Vagina (tissue), 2 donors: ENCODE results near the gene RNF26. TPM values are rescaled to one million over a fixed set of nuclear protein-coding genes. Genes with fewer than 3 reads are reported as not detected.

Source experiments
- DNase-seq, 2 donors: peaks; one replicate each; pipeline ENCODE4 v3.0.0-alpha.2; 2017; ENCODE audit errors: extremely low spot score in 2 of 2
- H3K27ac ChIP-seq: fragments of 200-600 bp; sonication (generic); one replicate; pipeline ENCODE4 v1.5.1; 2019
- H3K27me3 ChIP-seq: fragments of 200-600 bp; sonication (generic); one replicate; pipeline ENCODE4 v1.5.1; 2019
- H3K36me3 ChIP-seq, 2 donors: fragments of 200-600 bp; sonication (generic); one replicate each; pipeline ENCODE4 v1.5.1; 2017 to 2019
- H3K4me1 ChIP-seq: fragments of 200-600 bp; sonication (generic); one replicate; pipeline ENCODE4 v1.5.1; 2019
- H3K4me3 ChIP-seq, 2 donors: fragments of 200-600 bp; sonication (generic); 1 replicate in 1 of 2; 2 replicates in 1 of 2; pipeline ENCODE4 v1.5.1; 2016 to 2019
- H3K9me3 ChIP-seq: fragments of 200-600 bp; sonication (generic); one replicate; pipeline ENCODE4 v1.5.1; 2019
- POLR2A ChIP-seq, 2 donors: fragments of 450-650 bp; IDR thresholded peaks; one replicate each; pipeline ENCODE4 v1.6.1; 2017; ENCODE audit warnings: antibody characterized with exemption in 2 of 2, mild to moderate bottlenecking in 2 of 2, moderate library complexity in 2 of 2
- POLR2AphosphoS5 ChIP-seq, 2 donors: sonication (generic); formaldehyde crosslinking; IDR thresholded peaks; one replicate each; pipeline ENCODE4 v1.9.0; 2017; ENCODE audit warnings: antibody characterized with exemption in 2 of 2, mild to moderate bottlenecking in 2 of 2, low read depth in 1 of 2; ENCODE audit not compliant: insufficient read depth in 1 of 2
- intact Hi-C: fragments of 100-400 bp; cut with DNase I; formaldehyde crosslinking; loops from one replicate; pipeline ENCODE4 v1.15.1; 2023
- total RNA-seq: library from RNA; depleted of rRNA; stranded (reverse); fragments of >200 nt; gene quantifications from one replicate; pipeline ENCODE4 v1.2.3, GENCODE V29; 2016
- TF ChIP-seq, protein P1 (sequence below), 3 experiments: fragments of 450-650 bp in 2 of 3; fragments of 200-600 bp in 1 of 3; sonication (generic) in 1 of 3; IDR thresholded peaks; one replicate each; pipeline ENCODE4 v1.5.1; 2017 to 2019; ENCODE audit warnings: antibody characterized with exemption in 3 of 3, mild to moderate bottlenecking in 2 of 3, moderate library complexity in 2 of 3

RNF26 gene
- total RNA-seq, 1 donor from 2014 or later = 19.6 TPM

DNA sequence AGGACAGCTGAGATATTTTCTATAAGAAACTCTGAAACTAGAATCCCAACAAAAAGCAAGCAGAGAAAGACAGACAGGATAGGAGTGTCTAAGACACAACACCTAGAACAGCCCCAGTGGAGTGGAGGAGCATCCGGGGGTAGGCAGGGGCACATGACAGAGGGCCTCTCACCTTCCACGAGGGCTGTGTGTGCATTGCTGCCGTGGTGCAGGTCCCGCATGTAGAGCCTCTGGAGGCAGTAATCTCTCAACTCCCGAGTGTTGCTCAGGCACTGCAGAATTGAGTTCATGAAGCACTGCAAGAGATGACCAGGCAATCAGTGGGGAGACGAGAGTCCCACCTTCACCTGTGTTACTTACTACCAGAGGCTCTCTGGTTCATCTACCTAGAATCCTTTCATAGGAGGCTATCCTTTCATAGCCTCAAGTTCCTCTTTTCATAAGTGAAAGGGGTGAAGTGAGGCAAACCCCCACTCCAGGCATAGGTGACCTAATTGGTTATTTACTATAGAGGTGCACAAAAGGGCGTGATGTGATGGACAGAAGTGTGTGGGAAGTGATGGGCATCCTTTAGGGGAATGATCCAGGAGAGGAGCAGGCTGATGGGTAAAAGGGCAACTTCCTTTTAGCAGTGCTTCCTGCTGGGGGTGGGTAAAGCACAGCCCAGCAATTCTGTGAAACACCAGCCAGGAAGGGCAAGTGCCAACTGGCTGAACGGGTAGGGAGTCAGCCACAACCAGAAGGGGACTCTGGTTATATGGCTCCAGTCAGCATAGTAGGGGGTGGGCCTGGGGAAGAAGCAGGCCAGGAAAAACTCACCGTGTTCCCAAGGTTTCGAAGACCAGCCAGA is 25.3 kb downstream of the RNF26 start:
- TF ChIP-seq, protein P1, sequence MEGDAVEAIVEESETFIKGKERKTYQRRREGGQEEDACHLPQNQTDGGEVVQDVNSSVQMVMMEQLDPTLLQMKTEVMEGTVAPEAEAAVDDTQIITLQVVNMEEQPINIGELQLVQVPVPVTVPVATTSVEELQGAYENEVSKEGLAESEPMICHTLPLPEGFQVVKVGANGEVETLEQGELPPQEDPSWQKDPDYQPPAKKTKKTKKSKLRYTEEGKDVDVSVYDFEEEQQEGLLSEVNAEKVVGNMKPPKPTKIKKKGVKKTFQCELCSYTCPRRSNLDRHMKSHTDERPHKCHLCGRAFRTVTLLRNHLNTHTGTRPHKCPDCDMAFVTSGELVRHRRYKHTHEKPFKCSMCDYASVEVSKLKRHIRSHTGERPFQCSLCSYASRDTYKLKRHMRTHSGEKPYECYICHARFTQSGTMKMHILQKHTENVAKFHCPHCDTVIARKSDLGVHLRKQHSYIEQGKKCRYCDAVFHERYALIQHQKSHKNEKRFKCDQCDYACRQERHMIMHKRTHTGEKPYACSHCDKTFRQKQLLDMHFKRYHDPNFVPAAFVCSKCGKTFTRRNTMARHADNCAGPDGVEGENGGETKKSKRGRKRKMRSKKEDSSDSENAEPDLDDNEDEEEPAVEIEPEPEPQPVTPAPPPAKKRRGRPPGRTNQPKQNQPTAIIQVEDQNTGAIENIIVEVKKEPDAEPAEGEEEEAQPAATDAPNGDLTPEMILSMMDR (IDR thresholded peaks at IDR 0.05) = no peak
- TF ChIP-seq POLR2AphosphoS5 (IDR thresholded peaks at IDR 0.05; ENCODE audit: insufficient read depth in 1 of 2, low read depth in 1 of 2) = no peak
- TF ChIP-seq POLR2A (IDR thresholded peaks at IDR 0.05) = no peak
- Histone ChIP-seq H3K9me3 (no peaks in the 10 kb centered on the region), H3K4me3 (no peak overlapping the region), H3K27me3 (no peaks in the 10 kb centered on the region), H3K36me3 (no peaks in the 10 kb centered on the region), H3K4me1 (peaks cover 26% of the 10 kb centered on the region), H3K27ac (no peak overlapping the region)
- intact Hi-C loops = loop anchor here (5.0 kb wide), 1 partner anchor 113 kb away; no protein-coding TSS in a partner anchor
- DNase-seq = no peak

DNA sequence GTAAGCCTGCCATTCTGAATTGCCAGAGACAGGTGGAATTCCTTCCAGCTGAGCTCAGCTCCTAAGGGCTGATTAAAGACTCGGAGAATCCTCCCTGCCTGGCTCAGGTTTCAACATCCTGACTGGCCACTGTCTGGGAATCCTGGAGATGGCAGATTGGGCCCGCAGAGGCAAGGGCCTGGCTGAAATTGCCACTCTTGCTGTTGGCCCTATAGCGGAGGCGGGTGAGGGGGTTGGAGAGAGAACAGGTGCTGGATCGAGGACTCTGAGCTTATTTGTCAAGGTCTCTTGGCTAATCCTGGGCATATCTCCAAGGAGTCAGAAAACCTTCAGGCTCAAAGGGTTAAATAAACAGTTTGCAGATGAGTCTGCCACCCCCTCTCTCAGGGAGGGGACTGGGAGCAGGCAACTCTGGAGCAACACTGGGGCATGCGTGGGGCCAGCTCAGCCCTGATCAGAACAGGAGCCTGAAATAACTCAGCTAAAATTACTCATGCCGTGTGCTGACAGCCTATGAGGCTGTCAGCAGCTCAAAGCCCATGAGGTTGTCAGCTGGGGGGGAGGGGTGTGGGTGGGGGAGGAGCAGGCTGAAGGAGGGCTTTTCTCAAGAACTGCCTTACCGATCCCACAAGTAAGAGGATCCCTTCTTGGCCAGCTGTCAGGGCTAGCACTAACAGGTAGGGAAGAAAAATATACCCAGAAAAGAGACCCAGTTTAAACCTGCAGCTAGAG is 26.9 kb downstream of the RNF26 start:
- intact Hi-C loops = no loop called here
- H3K27me3 ChIP-seq = no peaks in the 10 kb centered on the region
- H3K36me3 ChIP-seq = no peaks in the 10 kb centered on the region
- peaks cover 30% of the 10 kb centered on the region for H3K4me1 ChIP-seq
- no peak overlapping the region for H3K4me3 ChIP-seq
- peak overlapping the region; percentile 79 for H3K27ac ChIP-seq
- no peak for TF ChIP-seq POLR2A (IDR thresholded peaks at IDR 0.05)
- TF ChIP-seq, protein P1 (IDR thresholded peaks at IDR 0.05) = no peak
- TF ChIP-seq POLR2AphosphoS5 (IDR thresholded peaks at IDR 0.05; ENCODE audit: insufficient read depth in 1 of 2, low read depth in 1 of 2) = peak in 1 of 2 donors; percentile 53
- DNase-seq = no peak
- H3K9me3 ChIP-seq = no peaks in the 10 kb centered on the region

DNA sequence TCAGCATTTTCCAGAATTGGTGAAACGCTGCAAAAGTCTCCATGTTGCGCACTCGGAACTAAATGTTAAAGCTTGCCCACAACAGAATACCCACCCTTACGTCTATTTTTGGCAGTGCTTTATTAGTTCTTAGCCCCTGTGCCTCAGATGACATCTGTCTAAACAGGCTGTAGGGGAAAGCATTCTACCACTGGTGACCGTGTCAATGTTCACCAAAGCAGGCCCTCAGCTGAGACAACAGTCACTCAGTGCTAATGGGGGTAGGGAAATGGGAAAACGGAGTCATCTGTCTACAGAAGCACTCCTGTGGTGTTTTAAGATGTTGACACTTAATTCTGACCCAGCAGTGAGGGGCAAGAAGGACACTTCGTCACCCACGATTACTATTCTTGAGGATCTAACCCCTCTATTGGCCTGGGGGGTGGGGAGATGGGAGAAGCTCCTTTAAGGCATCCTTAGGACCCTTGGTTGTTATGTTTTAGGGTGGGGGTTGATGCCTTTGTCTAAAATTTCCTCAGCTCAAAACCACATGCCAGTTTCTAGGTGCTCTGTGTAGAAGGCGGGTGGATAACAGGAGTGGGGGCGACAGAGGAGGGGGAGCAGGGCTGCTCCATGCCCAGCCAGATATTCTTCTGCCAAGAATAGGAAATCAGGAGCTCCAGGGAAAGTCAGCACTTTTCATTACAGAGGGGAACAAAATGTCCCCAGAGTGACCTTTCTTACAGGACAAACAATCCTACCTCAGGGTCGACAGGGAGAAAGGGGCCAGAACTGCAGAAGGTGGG is 27.8 kb downstream of the RNF26 start:
- DNase-seq = no peak
- peaks cover 39% of the 10 kb centered on the region for H3K4me1 ChIP-seq
- H3K9me3 ChIP-seq = no peaks in the 10 kb centered on the region
- TF ChIP-seq POLR2AphosphoS5 (IDR thresholded peaks at IDR 0.05; ENCODE audit: insufficient read depth in 1 of 2, low read depth in 1 of 2) = no peak
- TF ChIP-seq, protein P1 (IDR thresholded peaks at IDR 0.05) = no peak
- TF ChIP-seq POLR2A (IDR thresholded peaks at IDR 0.05) = no peak
- no peaks in the 10 kb centered on the region for H3K36me3 ChIP-seq
- H3K4me3 ChIP-seq = peak overlapping the region in 1 of 2 donors; percentile 41
- intact Hi-C loops = no loop called here
- no peaks in the 10 kb centered on the region for H3K27me3 ChIP-seq
- peak overlapping the region; percentile 79 for H3K27ac ChIP-seq

DNA sequence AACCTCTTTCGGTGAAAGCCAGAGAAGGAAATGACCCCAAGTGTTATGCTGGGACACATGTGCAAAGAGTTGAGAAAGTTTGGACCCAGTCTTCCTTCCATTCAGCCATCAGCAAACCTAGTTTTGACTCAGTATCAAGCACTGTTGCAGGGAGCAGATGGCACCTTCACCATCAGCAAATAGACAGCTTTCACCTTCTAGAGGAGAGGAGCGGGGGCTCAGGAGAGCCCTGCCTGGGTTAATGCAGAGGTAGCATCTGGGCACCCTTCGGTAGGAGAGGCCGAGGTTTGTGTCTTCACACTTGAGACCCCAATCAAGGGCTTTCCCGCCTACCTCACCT is 28.4 kb downstream of the RNF26 start:
- TF ChIP-seq POLR2A (IDR thresholded peaks at IDR 0.05) (no peak), POLR2AphosphoS5 (IDR thresholded peaks at IDR 0.05; ENCODE audit: insufficient read depth in 1 of 2, low read depth in 1 of 2) (no peak)
- TF ChIP-seq, protein P1 (IDR thresholded peaks at IDR 0.05) = no peak
- no peaks in the 10 kb centered on the region for H3K36me3 ChIP-seq
- H3K27me3 ChIP-seq = no peaks in the 10 kb centered on the region
- no peak for DNase-seq
- intact Hi-C loops = no loop called here
- H3K9me3 ChIP-seq = no peaks in the 10 kb centered on the region
- peak overlapping the region in 1 of 2 donors; percentile 41 for H3K4me3 ChIP-seq
- H3K4me1 ChIP-seq = peaks cover 44% of the 10 kb centered on the region
- H3K27ac ChIP-seq = peak overlapping the region; percentile 79
